KBM-7 (cell line): Measurements from ENCODE around the gene KLHL11.
A peak's percentile ranks its signal among the peaks of the same experiment; 100 is the strongest.
"Not testable (repeated sequence)": the region's sequence is repeated elsewhere in the genome, so short reads cannot be mapped to it uniquely, and the experiment has no call there.

Source experiments
- DNase-seq: peaks from one replicate; pipeline ENCODE4 v3.0.0-alpha.2; 2015
- in situ Hi-C: fragments of 300-500 bp; cut with MboI; formaldehyde crosslinking; loops from 2 replicates; pipeline ENCODE4 v1.14.3; 2020; ENCODE audit warnings: low sequenced_read_pairs, low pct_unique_long_range_greater_than_20kb, mixed read lengths

The KLHL11 gene

DNA sequence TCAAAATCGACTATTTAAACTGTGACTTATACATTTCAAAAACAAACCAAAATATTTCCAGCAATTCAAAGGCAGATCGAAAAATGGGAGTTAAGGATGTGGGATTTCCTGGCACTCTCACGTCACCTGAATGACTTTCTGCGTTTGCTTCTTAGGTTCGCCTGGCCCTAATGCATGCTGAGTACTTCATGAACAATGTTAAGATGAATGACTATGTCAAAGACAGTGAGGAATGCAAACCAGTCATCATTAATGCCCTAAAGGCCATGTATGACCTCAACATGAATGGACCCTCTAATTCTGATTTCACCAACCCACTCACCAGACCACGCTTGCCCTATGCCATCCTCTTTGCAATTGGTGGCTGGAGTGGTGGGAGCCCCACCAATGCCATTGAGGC, 20.3 kb downstream of the KLHL11 start:
- in situ Hi-C loops: no loop called here
- no peak for DNase-seq

DNA sequence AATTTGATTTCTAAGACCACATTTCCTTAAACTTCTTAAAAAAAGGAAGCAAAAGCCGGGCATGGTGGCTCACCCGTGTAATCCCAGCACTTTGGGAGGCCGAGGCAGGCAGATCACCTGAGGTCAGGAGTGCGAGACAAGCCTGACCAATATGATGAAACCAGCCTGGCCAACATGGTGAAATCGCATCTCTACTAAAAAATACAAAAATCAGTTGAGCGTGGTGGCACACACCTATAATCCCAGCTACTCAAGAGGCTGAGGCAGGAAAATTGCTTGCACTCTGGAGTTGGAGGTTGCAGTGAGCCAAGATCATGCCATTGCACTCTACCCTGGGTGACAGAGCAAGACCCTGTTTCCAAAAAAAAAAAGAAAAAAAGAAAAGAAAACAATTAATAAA, 24.4 kb downstream of the KLHL11 start:
- in situ Hi-C loops, DNase-seq: not testable (repeated sequence)

DNA sequence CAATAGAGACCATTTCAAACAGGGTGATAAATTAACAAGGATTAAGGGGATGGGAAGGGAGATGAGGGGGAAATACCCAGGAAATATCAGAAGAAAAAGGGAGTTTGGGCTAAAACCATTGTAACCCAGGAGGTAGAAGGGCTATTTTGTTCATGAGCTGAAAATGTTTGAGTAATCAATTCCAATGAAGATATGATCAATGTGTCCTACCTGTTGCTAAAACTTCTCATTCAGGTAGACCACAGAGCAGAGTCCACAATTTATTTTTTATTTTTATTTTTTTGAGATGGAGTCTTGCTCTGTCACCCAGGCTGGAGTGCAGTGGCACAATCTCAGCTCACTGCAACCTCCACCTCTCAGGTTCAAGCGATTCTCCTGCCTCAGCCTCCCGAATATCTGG, 25.8 kb downstream of the KLHL11 start:
- in situ Hi-C loops: not testable (repeated sequence)

DNA sequence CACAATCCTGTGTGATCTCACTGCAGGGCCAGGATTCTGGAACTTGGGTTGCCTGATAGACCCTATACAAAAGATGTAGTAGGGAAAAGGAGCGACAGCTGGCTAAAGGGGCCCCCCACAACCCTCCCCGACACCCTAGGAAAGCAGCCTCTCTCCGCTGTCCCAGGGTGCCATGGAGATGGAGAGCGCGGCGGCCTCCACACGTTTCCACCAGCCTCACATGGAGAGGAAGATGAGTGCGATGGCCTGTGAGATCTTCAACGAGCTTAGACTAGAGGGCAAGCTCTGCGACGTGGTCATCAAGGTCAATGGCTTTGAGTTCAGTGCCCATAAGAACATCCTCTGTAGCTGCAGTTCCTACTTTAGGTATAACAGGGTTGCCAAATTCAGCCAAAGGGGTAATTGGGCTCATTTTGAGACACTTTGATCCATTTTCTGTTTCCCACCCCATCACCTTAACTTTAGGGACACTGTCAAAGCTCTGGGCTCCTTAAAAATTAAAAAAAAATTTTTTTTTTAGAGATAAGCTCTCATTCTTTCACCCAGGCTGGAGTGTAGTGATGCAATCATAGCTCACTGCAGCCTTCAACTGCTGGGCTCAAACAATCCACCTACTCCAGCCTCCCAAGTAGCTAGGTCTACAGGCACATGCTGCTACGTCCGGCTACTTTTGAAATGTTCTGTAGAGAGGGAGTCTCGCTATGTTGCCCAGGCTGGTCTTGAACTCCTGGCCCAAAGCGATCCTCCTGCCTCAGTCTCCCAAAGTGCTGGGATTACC, 27.3 kb downstream of the KLHL11 start, which contains the start of gene KLHL10:
Gene KLHL10 (plus strand): TSS at position 65 of the 778 bp plus-strand sequence. CDS start 108 bp downstream, at position 173.
- no peak for DNase-seq
- in situ Hi-C loops: no loop called here

More for the DNA sequence above, 25.8 kb downstream of the KLHL11 start:
- not testable (repeated sequence) for DNase-seq

DNA sequence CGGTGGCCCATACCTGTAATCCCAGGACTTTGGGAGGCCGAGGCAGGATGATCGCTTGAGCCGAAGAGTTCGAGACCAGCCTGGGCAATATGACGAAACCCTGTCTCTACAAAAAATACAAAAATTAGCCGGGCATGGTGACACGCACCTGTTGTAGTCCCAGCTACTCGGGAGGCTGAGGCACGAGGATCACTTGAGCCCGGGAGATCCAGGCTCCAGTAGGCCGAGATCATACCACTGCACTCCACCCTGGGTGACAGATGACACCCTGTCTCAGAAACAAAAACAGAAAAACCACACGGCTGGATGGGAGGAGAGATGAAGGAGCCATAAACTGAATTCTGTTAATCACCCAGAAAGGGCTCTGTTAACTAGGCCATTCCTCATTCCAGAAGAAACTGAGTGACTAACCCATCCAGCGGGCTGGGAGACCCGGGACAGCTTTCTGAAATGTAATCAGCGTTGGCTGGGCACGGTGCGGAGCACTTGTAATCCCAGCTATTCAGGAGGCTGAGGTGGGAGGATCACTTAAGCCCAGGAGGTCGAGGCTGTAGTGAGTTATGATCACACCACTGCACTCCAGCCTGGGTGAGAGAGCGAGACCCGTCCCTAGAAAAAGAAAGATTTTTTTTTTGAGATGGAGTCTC, 28.6 kb downstream of the KLHL11 start:
- in situ Hi-C loops: no loop called here
- no peak for DNase-seq

DNA sequence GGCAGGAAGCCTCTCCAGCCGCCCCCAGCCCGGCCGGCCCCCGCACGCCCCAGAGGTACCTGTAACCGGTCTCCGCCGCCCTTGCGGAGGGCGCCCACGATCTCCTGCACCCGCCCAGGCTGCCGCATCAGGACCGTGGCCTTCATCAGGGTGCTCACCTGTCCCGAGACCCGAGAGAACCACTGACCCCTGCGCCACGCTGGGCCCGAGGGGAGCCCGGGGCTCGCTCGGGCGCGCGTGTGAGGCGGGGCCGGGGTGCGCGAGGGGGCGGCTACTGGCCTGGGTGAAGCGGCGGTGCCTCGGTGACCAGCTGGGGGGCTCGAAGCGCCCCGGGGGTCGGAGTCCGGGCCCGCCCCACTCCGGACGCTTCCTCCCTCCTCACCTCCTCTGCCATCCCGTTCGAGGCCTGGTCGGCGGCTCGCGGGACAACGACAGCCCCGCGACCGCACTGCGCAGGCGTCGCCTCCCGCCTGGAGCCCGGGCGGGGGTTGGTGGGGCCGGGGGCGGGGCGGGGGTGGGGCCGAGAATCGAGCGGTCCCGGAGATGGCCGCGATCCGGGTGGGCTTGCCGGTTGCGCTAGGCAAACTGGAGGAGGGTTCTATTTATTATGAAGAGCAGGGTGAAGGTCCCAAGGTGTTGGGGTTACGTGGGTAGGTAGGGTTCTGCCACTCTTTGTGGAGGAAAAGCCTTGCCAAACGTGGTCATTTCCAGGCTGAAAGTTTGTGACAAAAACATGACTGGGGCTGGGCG, 29.2 kb downstream of the KLHL11 start, which contains the start of gene NT5C3B:
Gene NT5C3B (minus strand): TSS at position 433 of the 750 bp plus-strand sequence. CDS start 39 bp downstream, at position 394.
- in situ Hi-C loops: no loop called here
- DNase-seq: peak; percentile 51

DNA sequence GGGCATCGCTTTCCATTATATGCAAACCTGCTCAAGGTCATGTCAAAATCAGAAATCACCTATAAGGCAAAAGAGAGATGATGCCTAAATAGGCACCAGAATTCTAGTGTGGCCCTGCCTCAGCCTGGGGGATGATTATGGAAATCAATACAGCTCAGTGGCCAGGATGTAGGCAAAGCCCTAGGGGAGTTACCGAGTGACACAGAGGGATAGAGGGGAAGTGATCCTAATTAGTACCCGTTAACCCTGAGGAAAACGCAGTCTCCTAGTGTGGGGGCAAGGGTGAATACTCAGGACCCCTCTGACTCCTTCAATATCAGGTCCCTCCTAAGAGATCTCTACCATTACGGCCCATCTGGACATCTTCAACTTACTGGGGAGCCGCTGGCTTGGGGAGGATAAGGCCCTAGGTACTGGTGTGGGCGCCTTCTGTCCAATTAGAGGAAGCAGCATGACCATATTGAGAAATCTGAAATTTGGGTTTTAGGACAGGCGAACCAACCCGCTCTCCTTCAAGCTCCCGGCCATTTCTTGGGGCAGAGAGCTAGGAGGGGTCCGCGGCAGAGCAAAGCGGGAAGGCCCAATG, 29.9 kb downstream of the KLHL11 start:
- peak; percentile 32 for DNase-seq
- in situ Hi-C loops: no loop called here

DNA sequence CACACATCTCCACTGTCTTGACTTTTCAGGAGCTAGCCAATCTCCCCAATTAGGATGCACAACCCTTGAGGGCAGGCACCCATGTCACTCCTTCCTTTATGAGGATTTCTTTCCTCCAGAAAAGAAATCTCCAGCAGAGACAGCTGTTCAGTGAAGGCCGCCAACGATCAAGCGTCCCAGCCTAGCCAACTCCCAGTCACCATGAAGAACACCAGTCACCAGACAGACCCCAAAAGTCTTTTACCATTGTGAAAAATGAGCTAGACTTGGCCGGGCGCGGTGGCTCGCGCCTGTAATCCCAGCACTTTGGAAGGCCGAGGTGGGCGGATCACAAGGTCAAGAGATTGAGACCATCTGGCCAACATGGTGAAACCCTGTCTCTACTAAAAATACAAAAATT, 35.3 kb downstream of the KLHL11 start:
- in situ Hi-C loops, DNase-seq: not testable (repeated sequence)

DNA sequence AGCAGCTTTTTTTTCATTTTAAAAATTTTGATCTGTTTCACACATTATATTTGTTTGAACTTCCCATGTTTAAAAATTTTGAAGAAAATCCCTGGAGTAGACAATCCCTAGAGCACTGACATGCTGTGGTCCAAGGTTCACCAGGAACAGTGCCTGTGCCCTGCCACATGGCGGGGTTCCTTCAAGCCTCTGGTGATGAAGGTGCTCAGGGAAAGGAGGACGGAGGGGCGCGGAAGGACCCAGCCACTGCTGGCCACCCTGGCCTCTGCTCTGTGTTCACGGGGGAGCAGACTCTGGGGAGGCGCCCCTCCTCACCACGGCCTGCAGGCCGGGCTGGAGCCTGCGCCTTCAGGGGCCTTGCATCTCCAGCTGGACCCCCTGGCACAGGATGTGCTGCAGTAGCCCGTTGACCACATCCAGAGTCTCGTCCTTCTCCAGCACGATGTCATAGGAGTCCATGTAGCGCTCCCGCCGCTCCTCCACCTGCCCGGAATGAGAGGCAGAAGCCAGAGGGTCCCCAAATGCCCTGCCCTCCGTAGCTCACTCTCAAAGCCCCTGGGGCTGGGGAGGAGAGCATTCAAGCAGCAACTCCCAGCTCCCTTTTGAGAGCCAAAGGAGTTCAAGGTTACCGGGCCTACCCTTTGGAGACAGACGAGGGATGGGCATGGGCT, 39.9 kb downstream of the KLHL11 start:
- no peak for DNase-seq
- in situ Hi-C loops: no loop called here

DNA sequence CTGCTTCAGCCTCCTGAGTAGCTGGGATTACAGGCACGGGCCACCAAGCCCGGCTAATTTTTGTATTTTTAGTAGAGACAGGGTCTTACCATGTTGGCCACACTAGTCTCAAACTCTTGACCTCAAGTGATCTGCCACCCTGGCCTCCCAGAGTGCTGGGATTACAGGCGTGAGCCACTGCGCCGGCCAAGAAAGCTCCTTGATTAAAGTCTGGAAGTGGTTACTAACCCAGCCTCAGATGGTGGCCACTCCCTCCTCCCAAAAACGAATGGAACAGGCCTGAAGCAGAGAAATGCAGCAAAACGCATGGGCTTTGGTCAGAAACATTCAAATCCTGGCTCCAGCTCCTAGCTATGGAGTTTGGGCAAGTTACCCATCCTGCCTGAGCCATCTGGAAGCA, 41.1 kb downstream of the KLHL11 start:
- no peak for DNase-seq
- in situ Hi-C loops: no loop called here

DNA sequence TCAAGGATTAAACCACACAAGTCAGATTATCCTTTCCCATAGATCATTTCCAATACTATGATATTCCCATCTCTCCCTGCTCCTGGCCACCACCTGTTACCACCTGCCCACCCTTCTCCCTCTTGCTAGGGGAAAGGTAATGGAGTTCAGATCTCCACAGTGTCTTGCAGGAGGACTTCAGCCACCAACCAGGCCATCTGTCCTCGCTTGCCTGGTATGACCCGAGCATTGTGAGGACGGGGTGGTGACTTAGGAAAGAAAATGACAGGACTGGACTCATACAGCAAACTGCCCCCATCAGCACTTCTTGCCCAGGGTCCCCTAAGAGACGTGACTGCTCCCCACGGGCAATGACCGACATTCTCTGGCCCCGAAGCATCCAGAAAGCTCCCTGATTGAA, 41.6 kb downstream of the KLHL11 start:
- in situ Hi-C loops: no loop called here
- no peak for DNase-seq

DNA sequence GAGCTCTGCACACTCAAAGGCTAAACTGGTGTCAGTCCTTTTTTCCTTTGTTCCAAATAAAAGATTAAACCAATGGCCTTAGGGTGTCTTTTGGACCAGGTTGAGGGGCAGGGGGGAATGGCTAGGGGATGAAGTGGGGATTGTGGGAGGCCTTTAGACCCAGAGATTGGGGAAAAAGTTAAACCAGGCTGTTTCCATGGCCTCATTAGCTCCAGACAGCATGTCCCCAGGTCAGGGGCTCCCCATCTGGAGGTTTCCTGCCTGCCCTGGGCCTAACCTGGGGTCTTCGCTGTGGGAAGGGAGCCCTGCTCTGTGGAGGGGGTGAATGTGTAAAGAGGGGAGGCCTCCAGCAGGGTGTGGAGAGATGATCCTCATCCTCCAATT, 42.1 kb downstream of the KLHL11 start:
- in situ Hi-C loops: no loop called here
- DNase-seq: no peak

DNA sequence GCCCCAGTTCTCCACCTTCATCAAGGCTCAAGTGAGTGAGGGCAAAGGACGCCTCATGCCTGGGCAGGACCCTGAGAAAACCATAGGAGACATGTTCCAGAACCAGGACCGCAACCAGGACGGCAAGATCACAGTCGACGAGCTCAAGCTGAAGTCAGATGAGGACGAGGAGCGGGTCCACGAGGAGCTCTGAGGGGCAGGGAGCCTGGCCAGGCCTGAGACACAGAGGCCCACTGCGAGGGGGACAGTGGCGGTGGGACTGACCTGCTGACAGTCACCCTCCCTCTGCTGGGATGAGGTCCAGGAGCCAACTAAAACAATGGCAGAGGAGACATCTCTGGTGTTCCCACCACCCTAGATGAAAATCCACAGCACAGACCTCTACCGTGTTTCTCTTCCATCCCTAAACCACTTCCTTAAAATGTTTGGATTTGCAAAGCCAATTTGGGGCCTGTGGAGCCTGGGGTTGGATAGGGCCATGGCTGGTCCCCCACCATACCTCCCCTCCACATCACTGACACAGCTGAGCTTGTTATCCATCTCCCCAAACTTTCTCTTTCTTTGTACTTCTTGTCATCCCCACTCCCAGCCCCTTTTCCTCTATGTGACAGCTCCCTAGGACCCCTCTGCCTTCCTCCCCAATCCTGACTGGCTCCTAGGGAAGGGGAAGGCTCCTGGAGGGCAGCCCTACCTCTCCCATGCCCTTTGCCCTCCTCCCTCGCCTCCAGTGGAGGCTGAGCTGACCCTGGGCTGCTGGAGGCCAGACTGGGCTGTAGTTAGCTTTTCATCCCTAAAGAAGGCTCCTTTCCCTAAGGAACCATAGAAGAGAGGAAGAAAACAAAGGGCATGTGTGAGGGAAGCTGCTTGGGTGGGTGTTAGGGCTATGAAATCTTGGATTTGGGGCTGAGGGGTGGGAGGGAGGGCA, 42.7 kb downstream of the KLHL11 start:
- no peak for DNase-seq
- in situ Hi-C loops: no loop called here

DNA sequence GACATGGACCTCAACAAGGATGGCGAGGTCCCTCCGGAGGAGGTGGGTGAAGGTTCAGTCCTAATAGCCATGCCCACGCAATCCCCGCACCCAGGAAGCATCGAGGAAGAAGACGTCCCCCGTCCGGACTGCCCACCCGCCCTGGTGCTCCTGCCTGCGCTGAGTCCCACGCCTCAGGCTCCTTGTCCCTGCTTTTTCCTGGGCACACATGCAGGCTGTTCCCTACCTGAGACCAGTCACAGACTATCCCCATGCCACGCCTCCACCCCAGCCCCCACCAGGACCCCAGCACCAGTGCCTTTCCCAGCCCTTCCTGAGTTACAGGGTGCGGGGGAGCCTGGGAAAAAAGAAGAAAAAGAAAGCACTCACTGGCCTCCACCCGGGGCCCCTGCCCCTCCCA, 43.4 kb downstream of the KLHL11 start:
- no peak for DNase-seq
- in situ Hi-C loops: no loop called here

DNA sequence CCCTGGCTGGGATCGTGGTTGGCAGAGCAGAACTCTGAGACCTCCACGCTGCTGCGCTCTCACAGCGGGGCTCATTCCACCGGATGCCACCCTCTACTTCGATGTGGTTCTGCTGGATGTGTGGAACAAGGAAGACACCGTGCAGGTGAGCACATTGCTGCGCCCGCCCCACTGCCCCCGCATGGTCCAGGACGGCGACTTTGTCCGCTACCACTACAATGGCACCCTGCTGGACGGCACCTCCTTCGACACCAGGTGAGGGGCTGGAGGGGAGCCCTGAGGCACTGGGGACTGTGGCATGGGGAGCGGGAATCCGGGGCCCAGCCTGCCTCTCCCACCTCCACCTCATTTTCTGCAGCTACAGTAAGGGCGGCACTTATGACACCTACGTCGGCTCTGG, 47.2 kb downstream of the KLHL11 start:
- in situ Hi-C loops: no loop called here
- no peak for DNase-seq

DNA sequence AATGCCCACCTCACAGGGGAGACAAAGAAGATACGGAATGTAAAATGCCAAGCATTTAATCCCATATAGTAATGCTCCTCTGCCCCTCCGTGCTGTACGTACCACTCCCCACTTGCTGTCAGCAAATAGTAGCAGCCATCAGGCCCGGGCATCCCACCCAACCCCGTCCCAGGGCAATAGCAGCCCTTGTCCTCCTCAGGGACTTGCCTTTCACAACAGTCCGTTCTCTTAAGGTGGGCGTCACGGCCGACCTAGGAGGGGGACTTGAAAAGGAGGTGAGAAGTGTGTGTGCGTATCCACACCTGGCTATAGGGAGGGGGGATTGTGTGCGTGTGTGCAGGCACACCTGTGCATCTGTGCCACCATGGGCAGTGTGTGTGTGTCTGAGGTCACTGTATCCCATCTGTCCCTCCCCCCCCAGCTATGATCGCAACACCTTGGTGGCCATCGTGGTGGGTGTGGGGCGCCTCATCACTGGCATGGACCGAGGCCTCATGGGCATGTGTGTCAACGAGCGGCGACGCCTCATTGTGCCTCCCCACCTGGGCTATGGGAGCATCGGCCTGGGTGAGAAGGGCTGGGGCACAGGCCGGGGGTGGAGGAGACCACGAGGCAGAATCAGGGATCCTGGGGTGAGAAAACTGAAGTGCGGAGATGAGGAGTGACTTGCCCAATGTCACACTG, 48.4 kb downstream of the KLHL11 start:
- DNase-seq: no peak
- in situ Hi-C loops: no loop called here

DNA sequence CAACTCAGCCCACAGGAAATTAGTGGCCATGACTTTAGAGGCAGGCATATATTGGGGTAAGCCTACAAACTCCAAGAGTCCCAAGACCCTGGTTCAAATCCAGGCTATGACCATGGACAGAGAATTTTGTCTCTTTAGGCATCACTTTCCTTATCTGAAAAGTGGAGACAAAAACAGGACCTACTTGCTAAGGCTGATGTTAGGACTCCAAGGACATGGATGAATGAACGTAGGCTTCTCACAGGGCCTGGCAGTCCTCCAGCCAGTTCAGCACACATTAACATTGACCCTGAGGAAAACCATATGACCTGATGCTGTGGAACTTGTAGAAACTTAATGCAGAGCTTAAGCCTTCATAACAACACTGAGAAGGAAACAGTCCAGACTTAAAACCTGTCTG, 51.0 kb downstream of the KLHL11 start:
- in situ Hi-C loops: no loop called here
- DNase-seq: no peak
